Measurements from ENCODE around the gene NOTUM. TPM values are rescaled to one million over a fixed set of nuclear protein-coding genes. Genes with fewer than 3 reads are reported as not detected.
"Not testable (repeated sequence)": the region's sequence is repeated elsewhere in the genome, so short reads cannot be mapped to it uniquely, and the experiment has no call there.

Gene NOTUM
- total RNA-seq, 1 donor from 2014 or later = 0.60 TPM

GRCh38 chr17:81983639-81984373 lies 22.8 kb upstream of the NOTUM start:
- H3K9me3 Mint-ChIP-seq (ENCODE audit: low read depth) = no peaks in the 10 kb centered on the region
- H3K4me3 Mint-ChIP-seq (ENCODE audit: low read depth) = no peak overlapping the region
- no peak for TF ChIP-seq CTCF (IDR thresholded peaks at IDR 0.05; ENCODE audit: unreplicated experiment)
- no peak for DNase-seq (ENCODE audit: low spot score, unreplicated experiment)
- H3K27me3 Mint-ChIP-seq = no peaks in the 10 kb centered on the region
- no peak overlapping the region for H3K27ac Mint-ChIP-seq
- peaks cover 6% of the 10 kb centered on the region for H3K36me3 Mint-ChIP-seq (ENCODE audit: insufficient read depth)
- no peaks in the 10 kb centered on the region for H3K4me1 Mint-ChIP-seq (ENCODE audit: low read depth)

- H3K27me3 Mint-ChIP-seq = no peaks in the 10 kb centered on the region
- TF ChIP-seq CTCF (IDR thresholded peaks at IDR 0.05; ENCODE audit: unreplicated experiment) = no peak
- H3K9me3 Mint-ChIP-seq (ENCODE audit: low read depth) = no peaks in the 10 kb centered on the region
- H3K4me1 Mint-ChIP-seq (ENCODE audit: low read depth) = peaks cover 2% of the 10 kb centered on the region
- H3K27ac Mint-ChIP-seq = no peak overlapping the region
- H3K36me3 Mint-ChIP-seq (ENCODE audit: insufficient read depth) = peaks cover 6% of the 10 kb centered on the region
- no peak for DNase-seq (ENCODE audit: low spot score, unreplicated experiment)
- no peak overlapping the region for H3K4me3 Mint-ChIP-seq (ENCODE audit: low read depth)
Observed at GRCh38 chr17:81983011-81983638, 22.1 kb upstream of the NOTUM start.

- DNase-seq (ENCODE audit: low spot score, unreplicated experiment); H3K4me1 Mint-ChIP-seq (ENCODE audit: low read depth); H3K4me3 Mint-ChIP-seq (ENCODE audit: low read depth); H3K27me3 Mint-ChIP-seq; H3K9me3 Mint-ChIP-seq (ENCODE audit: low read depth); H3K36me3 Mint-ChIP-seq (ENCODE audit: insufficient read depth): not testable (repeated sequence)
- H3K27ac Mint-ChIP-seq = peak overlapping the region; percentile 49
Observed at GRCh38 chr17:81981511-81981910, 20.5 kb upstream of the NOTUM start.

DNA sequence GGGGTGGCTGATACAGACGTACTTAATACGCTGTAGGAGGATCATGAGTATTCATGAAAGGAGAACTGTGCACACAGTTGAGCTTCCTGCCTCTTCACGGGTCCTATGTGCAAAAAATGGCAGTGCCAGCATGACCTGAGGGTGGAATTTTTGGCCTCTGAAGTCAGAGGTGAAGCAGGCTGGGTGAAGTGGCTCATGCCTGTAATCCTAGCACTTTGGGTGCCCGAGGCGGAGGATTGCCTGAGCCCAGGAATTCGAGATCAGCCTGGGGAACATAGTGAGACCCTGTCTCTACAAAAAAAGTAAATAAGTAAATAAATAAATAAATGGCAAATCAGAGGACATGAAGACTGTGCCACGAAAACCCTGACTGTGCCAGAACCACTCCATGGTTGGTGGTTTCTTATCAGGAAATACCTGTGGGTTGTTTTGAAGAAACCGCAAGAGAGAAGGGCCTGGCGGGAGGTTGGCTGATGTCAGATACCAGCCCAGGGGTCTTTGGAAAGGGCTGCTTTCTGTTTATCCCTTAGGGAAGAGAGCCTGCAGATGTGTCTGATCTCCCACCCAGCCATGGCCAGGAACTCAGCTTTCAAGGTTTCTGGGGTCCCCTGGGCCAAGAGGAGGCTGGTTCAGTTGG lies 19.8 kb upstream of the NOTUM start:
- H3K4me1 Mint-ChIP-seq (ENCODE audit: low read depth) = peaks cover 2% of the 10 kb centered on the region
- TF ChIP-seq CTCF (IDR thresholded peaks at IDR 0.05; ENCODE audit: unreplicated experiment) = no peak
- no peak for DNase-seq (ENCODE audit: low spot score, unreplicated experiment)
- no peak overlapping the region for H3K27ac Mint-ChIP-seq
- H3K27me3 Mint-ChIP-seq = peaks cover 7% of the 10 kb centered on the region
- H3K36me3 Mint-ChIP-seq (ENCODE audit: insufficient read depth) = peaks cover 4% of the 10 kb centered on the region
- H3K9me3 Mint-ChIP-seq (ENCODE audit: low read depth) = no peaks in the 10 kb centered on the region
- H3K4me3 Mint-ChIP-seq (ENCODE audit: low read depth) = no peak overlapping the region

- Mint-ChIP-seq H3K27ac (no peak overlapping the region), H3K27me3 (peaks cover 7% of the 10 kb centered on the region), H3K4me1 (ENCODE audit: low read depth) (peaks cover 2% of the 10 kb centered on the region), H3K4me3 (ENCODE audit: low read depth) (peak overlapping the region; percentile 24), H3K36me3 (ENCODE audit: insufficient read depth) (peaks cover 2% of the 10 kb centered on the region), H3K9me3 (ENCODE audit: low read depth) (no peaks in the 10 kb centered on the region)
- TF ChIP-seq CTCF (IDR thresholded peaks at IDR 0.05; ENCODE audit: unreplicated experiment) = no peak
- DNase-seq (ENCODE audit: low spot score, unreplicated experiment) = no peak
Observed at GRCh38 chr17:81980122-81980521, 19.1 kb upstream of the NOTUM start.
